Measurements from ENCODE around the gene SIGLEC14. TPM values are rescaled to one million over a fixed set of nuclear protein-coding genes. Genes with fewer than 3 reads are reported as not detected.

SIGLEC14 gene
- total RNA-seq, 2 experiments from 2014 or later = 0.87 to 1.3 TPM

GRCh38 chr19:51607920-51608562 is 38.6 kb downstream of the SIGLEC14 start:
- DNase-seq (peak in 13 of 14 experiments; percentile 23 to 79 (median 43)), ATAC-seq (ENCODE audit: poor library complexity) (no peak)
- H3K27me3 Mint-ChIP-seq = peaks cover 62% of the 10 kb centered on the region
- H3K4me3 ChIP-seq (ENCODE audit: low read length) = no peak overlapping the region
- ChIA-PET POLR2A (no interaction called here), CTCF (no interaction called here)
- intact Hi-C loops (cut with DNase I, micrococcal nuclease) = no loop called here
- no peaks in the 10 kb centered on the region for H3K36me3 Mint-ChIP-seq (ENCODE audit: low read depth)
- no peak overlapping the region for H3K27ac ChIP-seq (ENCODE audit: low read depth in 1 of 2, low read length in 2 of 2)
- no peak overlapping the region for H3K27ac Mint-ChIP-seq
- H3K4me1 Mint-ChIP-seq (ENCODE audit: low read depth) = no peaks in the 10 kb centered on the region
- no peaks in the 10 kb centered on the region for H3K36me3 ChIP-seq (ENCODE audit: insufficient read depth, low read length)
- no peaks in the 10 kb centered on the region for H3K4me1 ChIP-seq (ENCODE audit: insufficient read depth, low read length)
- H3K9me3 Mint-ChIP-seq = peaks cover 17% of the 10 kb centered on the region
- H3K9me3 ChIP-seq (ENCODE audit: control insufficient read depth in 1 of 2, insufficient read depth in 1 of 2, low read length in 2 of 2) = peaks cover 5 to 9% of the 10 kb centered on the region in 2 experiments
- H3K27me3 ChIP-seq (ENCODE audit: control insufficient read depth in 1 of 2, insufficient read depth in 2 of 2, low read length in 2 of 2) = peaks cover 8 to 15% of the 10 kb centered on the region in 2 experiments
- no peak overlapping the region for H3K4me3 Mint-ChIP-seq
- TF ChIP-seq CTCF (IDR thresholded peaks at IDR 0.05) = peak; percentile 28

- H3K4me1 Mint-ChIP-seq (ENCODE audit: low read depth) = no peaks in the 10 kb centered on the region
- H3K27ac ChIP-seq (ENCODE audit: low read depth in 1 of 2, low read length in 2 of 2) = no peak overlapping the region
- peaks cover 0 to 8% of the 10 kb centered on the region in 2 experiments for H3K9me3 ChIP-seq (ENCODE audit: control insufficient read depth in 1 of 2, insufficient read depth in 1 of 2, low read length in 2 of 2)
- CTCF ChIA-PET = no interaction called here
- POLR2A ChIA-PET = no interaction called here
- peaks cover 6 to 8% of the 10 kb centered on the region in 2 experiments for H3K27me3 ChIP-seq (ENCODE audit: control insufficient read depth in 1 of 2, insufficient read depth in 2 of 2, low read length in 2 of 2)
- no peak overlapping the region for H3K4me3 Mint-ChIP-seq
- no peaks in the 10 kb centered on the region for H3K4me1 ChIP-seq (ENCODE audit: insufficient read depth, low read length)
- DNase-seq = peak in 2 of 14 experiments; percentile 19 to 31
- intact Hi-C loops (cut with DNase I, micrococcal nuclease) = no loop called here
- H3K36me3 ChIP-seq (ENCODE audit: insufficient read depth, low read length) = no peaks in the 10 kb centered on the region
- peaks cover 62% of the 10 kb centered on the region for H3K27me3 Mint-ChIP-seq
- no peak for ATAC-seq (ENCODE audit: poor library complexity)
- TF ChIP-seq CTCF (IDR thresholded peaks at IDR 0.05) = no peak
- peaks cover 10% of the 10 kb centered on the region for H3K9me3 Mint-ChIP-seq
- H3K36me3 Mint-ChIP-seq (ENCODE audit: low read depth) = no peaks in the 10 kb centered on the region
- H3K4me3 ChIP-seq (ENCODE audit: low read length) = no peak overlapping the region
- H3K27ac Mint-ChIP-seq = no peak overlapping the region
Observed at GRCh38 chr19:51607077-51607476, 39.5 kb downstream of the SIGLEC14 start.

- Histone ChIP-seq H3K27ac (ENCODE audit: low read depth in 1 of 2, low read length in 2 of 2) (no peak overlapping the region), H3K36me3 (ENCODE audit: insufficient read depth, low read length) (no peaks in the 10 kb centered on the region), H3K4me3 (ENCODE audit: low read length) (no peak overlapping the region), H3K27me3 (ENCODE audit: control insufficient read depth in 1 of 2, insufficient read depth in 2 of 2, low read length in 2 of 2) (peaks cover 20 to 32% of the 10 kb centered on the region in 2 experiments), H3K9me3 (ENCODE audit: control insufficient read depth in 1 of 2, insufficient read depth in 1 of 2, low read length in 2 of 2) (peaks cover 0 to 23% of the 10 kb centered on the region in 2 experiments), H3K4me1 (ENCODE audit: insufficient read depth, low read length) (peaks cover 4% of the 10 kb centered on the region)
- POLR2A ChIA-PET = no interaction called here
- H3K9me3 Mint-ChIP-seq = peaks cover 1% of the 10 kb centered on the region
- CTCF ChIA-PET = no interaction called here
- no peak overlapping the region for H3K27ac Mint-ChIP-seq
- H3K4me1 Mint-ChIP-seq (ENCODE audit: low read depth) = no peaks in the 10 kb centered on the region
- DNase-seq = no peak
- H3K4me3 Mint-ChIP-seq = no peak overlapping the region
- H3K36me3 Mint-ChIP-seq (ENCODE audit: low read depth) = no peaks in the 10 kb centered on the region
- intact Hi-C loops (cut with DNase I, micrococcal nuclease) = no loop called here
- peaks cover 69% of the 10 kb centered on the region for H3K27me3 Mint-ChIP-seq
- no peak for ATAC-seq (ENCODE audit: poor library complexity)
- TF ChIP-seq CTCF (IDR thresholded peaks at IDR 0.05) = no peak
Observed at GRCh38 chr19:51602189-51602854, 44.3 kb downstream of the SIGLEC14 start.

All from CD4-positive, alpha-beta T cell (primary cell).